ENCODE results near the gene NT5DC4.

The NT5DC4 gene

DNA sequence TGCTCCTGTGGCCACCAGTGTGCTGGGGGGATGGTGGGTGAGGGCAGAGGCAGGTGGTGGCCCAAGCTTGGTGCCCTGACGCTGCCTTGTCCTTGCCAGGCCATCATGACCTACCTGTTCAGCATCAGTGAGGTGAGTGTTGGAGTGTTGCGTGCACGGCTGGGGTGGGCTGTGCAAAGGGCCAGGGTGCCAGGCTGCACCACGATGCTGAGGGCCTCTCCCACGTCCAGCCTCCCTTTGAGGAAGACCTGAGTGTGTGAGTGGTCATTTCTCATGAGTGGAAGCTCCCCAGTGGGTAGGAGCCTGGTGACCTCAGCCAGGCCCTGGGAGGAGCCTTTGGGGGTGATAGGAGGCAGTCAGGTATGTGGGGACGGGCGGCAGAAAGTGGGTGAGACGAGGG is 3.2 kb downstream of the NT5DC4 start:
- Mint-ChIP-seq H3K27me3 (ENCODE audit: low read depth) (peaks cover 6% of the 10 kb centered on the region), H3K4me3 (no peak overlapping the region), H3K36me3 (ENCODE audit: low read depth) (no peaks in the 10 kb centered on the region), H3K4me1 (ENCODE audit: low read depth) (peaks cover 22% of the 10 kb centered on the region), H3K27ac (peak overlapping the region; percentile 31), H3K9me3 (no peaks in the 10 kb centered on the region)

- H3K27me3 Mint-ChIP-seq (ENCODE audit: low read depth) = peaks cover 4% of the 10 kb centered on the region
- no peaks in the 10 kb centered on the region for H3K9me3 Mint-ChIP-seq
- H3K36me3 Mint-ChIP-seq (ENCODE audit: low read depth) = no peaks in the 10 kb centered on the region
- H3K4me1 Mint-ChIP-seq (ENCODE audit: low read depth) = peaks cover 22% of the 10 kb centered on the region
- H3K4me3 Mint-ChIP-seq = no peak overlapping the region
- no peak overlapping the region for H3K27ac Mint-ChIP-seq
These were observed 4.0 kb downstream of the NT5DC4 start for GRCh38 chr2:112724591-112725525.

GRCh38 chr2:112725545-112726457 is 5.0 kb downstream of the NT5DC4 start:
- Mint-ChIP-seq H3K9me3 (no peaks in the 10 kb centered on the region), H3K27me3 (ENCODE audit: low read depth) (no peaks in the 10 kb centered on the region), H3K4me1 (ENCODE audit: low read depth) (peaks cover 22% of the 10 kb centered on the region), H3K36me3 (ENCODE audit: low read depth) (no peaks in the 10 kb centered on the region), H3K4me3 (no peak overlapping the region), H3K27ac (no peak overlapping the region)

GRCh38 chr2:112726487-112727190 is 5.8 kb downstream of the NT5DC4 start:
- Mint-ChIP-seq H3K36me3 (ENCODE audit: low read depth) (no peaks in the 10 kb centered on the region), H3K4me3 (no peak overlapping the region), H3K4me1 (ENCODE audit: low read depth) (peaks cover 22% of the 10 kb centered on the region), H3K27ac (peak overlapping the region; percentile 59), H3K27me3 (ENCODE audit: low read depth) (no peaks in the 10 kb centered on the region), H3K9me3 (no peaks in the 10 kb centered on the region)

GRCh38 chr2:112727276-112728028 is 6.6 kb downstream of the NT5DC4 start:
- no peak overlapping the region for H3K27ac Mint-ChIP-seq
- no peaks in the 10 kb centered on the region for H3K27me3 Mint-ChIP-seq (ENCODE audit: low read depth)
- no peak overlapping the region for H3K4me3 Mint-ChIP-seq
- peaks cover 21% of the 10 kb centered on the region for H3K4me1 Mint-ChIP-seq (ENCODE audit: low read depth)
- H3K36me3 Mint-ChIP-seq (ENCODE audit: low read depth) = no peaks in the 10 kb centered on the region
- no peaks in the 10 kb centered on the region for H3K9me3 Mint-ChIP-seq

DNA sequence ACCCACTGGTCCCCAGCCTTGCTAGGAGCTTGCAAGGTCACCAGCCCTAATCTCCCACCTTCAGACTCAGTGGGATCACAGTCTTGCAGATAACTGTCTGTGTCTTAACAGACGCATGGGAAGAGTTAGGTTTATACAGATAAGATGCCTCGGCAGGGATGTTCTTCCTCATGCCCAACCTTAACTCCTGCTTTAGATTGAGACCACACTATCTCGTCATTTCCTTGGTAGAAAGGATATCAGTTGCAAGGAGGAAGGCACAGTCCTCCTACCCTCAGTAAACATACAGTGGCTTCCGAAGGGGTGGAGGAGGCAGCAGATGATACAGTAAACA is 7.2 kb downstream of the NT5DC4 start:
- no peaks in the 10 kb centered on the region for H3K27me3 Mint-ChIP-seq (ENCODE audit: low read depth)
- H3K9me3 Mint-ChIP-seq = no peaks in the 10 kb centered on the region
- H3K4me3 Mint-ChIP-seq = no peak overlapping the region
- no peak overlapping the region for H3K27ac Mint-ChIP-seq
- peaks cover 20% of the 10 kb centered on the region for H3K4me1 Mint-ChIP-seq (ENCODE audit: low read depth)
- no peaks in the 10 kb centered on the region for H3K36me3 Mint-ChIP-seq (ENCODE audit: low read depth)

DNA sequence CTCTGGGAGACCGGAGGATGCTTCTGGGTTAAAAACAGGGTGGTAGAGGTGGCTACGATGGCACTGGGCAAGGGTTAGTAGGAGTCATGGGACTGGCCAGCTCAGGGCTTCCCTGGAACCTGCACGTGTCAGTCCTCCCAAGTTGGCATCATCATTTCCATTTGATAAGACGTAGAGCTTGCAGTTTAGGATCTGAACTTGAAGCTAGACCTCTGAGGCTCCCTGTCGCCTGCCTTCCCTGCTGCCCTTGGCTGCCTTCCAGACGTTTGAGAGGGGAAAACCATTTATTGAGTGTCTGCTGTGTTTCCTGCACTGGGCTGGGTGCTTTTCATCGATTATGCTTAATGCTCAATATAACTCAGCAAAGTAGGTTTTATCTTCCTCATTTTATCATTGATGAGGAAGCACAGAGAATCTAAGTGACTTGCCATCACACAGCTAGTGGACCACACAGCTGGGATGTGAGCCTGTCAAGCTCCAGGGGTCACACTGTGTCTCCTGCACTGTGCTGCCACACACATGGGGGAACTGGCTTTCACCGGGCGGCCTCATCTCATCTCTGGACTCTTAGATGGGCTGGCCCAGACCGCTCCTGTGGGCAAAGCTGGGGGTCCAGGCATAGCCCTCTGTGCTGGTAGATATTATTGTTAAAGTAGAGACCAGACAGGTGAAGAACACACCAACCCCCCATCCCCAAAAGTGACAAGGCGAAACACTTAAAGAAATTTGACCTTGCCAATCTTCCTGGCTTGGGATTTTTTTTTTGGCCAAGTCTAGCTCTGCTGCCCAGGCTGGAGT is 7.8 kb downstream of the NT5DC4 start:
- H3K27ac Mint-ChIP-seq = no peak overlapping the region
- H3K4me3 Mint-ChIP-seq = no peak overlapping the region
- H3K9me3 Mint-ChIP-seq = no peaks in the 10 kb centered on the region
- no peaks in the 10 kb centered on the region for H3K36me3 Mint-ChIP-seq (ENCODE audit: low read depth)
- H3K4me1 Mint-ChIP-seq (ENCODE audit: low read depth) = peaks cover 20% of the 10 kb centered on the region
- H3K27me3 Mint-ChIP-seq (ENCODE audit: low read depth) = no peaks in the 10 kb centered on the region

DNA sequence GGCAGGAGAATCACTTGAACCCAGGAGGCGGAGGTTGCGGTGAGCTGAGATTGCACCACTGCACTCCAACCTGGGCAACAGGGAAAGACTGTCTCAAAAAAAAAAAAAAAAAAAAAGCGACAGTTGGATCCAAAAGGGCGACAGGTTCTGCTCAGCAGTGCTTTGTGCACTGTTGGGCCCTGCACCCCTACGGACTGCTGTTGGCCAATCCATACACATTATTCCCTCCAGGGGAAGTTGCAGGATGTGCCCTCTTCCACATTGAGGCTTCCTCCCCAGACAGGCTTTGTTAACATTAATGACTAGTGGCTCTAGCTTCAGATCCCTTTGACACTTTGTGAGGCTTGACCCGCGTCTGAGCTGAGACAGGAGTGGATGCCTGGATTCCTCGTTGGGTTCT is 9.4 kb downstream of the NT5DC4 start:
- Mint-ChIP-seq H3K36me3 (ENCODE audit: low read depth) (no peaks in the 10 kb centered on the region), H3K27ac (no peak overlapping the region), H3K9me3 (no peaks in the 10 kb centered on the region), H3K4me1 (ENCODE audit: low read depth) (peaks cover 14% of the 10 kb centered on the region), H3K27me3 (ENCODE audit: low read depth) (no peaks in the 10 kb centered on the region), H3K4me3 (no peak overlapping the region)

DNA sequence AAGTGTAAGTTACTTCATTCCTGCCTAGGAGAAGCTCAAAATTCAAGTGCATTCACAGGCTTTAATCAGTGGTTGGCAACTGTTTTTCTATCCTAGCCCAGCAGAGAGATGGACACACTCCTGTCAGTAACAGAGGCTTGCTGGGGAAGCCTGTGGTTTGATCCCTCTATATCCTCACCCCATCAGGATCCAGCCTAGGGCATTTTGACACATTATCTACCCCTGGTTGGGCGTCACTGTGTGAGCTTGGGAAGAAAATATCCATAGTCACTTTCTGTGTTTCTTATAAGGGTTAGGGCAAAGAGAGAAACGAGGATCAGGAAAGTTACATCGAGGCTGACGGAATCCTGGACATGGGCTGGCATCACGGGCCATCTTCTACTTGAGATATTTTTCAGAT is 10.0 kb downstream of the NT5DC4 start:
- Mint-ChIP-seq H3K27ac (no peak overlapping the region), H3K4me1 (ENCODE audit: low read depth) (peaks cover 14% of the 10 kb centered on the region), H3K9me3 (no peaks in the 10 kb centered on the region), H3K36me3 (ENCODE audit: low read depth) (no peaks in the 10 kb centered on the region), H3K4me3 (no peak overlapping the region), H3K27me3 (ENCODE audit: low read depth) (no peaks in the 10 kb centered on the region)

GRCh38 chr2:112731479-112731878 is 10.7 kb downstream of the NT5DC4 start:
- H3K27me3 Mint-ChIP-seq (ENCODE audit: low read depth) = no peaks in the 10 kb centered on the region
- H3K4me1 Mint-ChIP-seq (ENCODE audit: low read depth) = peaks cover 12% of the 10 kb centered on the region
- H3K4me3 Mint-ChIP-seq = no peak overlapping the region
- no peak overlapping the region for H3K27ac Mint-ChIP-seq
- peaks cover 2% of the 10 kb centered on the region for H3K36me3 Mint-ChIP-seq (ENCODE audit: low read depth)
- H3K9me3 Mint-ChIP-seq = no peaks in the 10 kb centered on the region

GRCh38 chr2:112733456-112733855 is 12.6 kb downstream of the NT5DC4 start:
- Mint-ChIP-seq H3K27ac (no peak overlapping the region), H3K36me3 (ENCODE audit: low read depth) (peaks cover 12% of the 10 kb centered on the region), H3K4me1 (ENCODE audit: low read depth) (no peaks in the 10 kb centered on the region), H3K27me3 (ENCODE audit: low read depth) (no peaks in the 10 kb centered on the region), H3K9me3 (no peaks in the 10 kb centered on the region), H3K4me3 (no peak overlapping the region)

- no peak overlapping the region for H3K27ac Mint-ChIP-seq
- H3K4me3 Mint-ChIP-seq = no peak overlapping the region
- H3K4me1 Mint-ChIP-seq (ENCODE audit: low read depth) = no peaks in the 10 kb centered on the region
- no peaks in the 10 kb centered on the region for H3K27me3 Mint-ChIP-seq (ENCODE audit: low read depth)
- H3K9me3 Mint-ChIP-seq = no peaks in the 10 kb centered on the region
- peaks cover 12% of the 10 kb centered on the region for H3K36me3 Mint-ChIP-seq (ENCODE audit: low read depth)
These were observed 13.1 kb downstream of the NT5DC4 start for GRCh38 chr2:112733871-112734270.

GRCh38 chr2:112737542-112738232 is 16.9 kb downstream of the NT5DC4 start:
- Mint-ChIP-seq H3K27me3 (ENCODE audit: low read depth) (no peaks in the 10 kb centered on the region), H3K27ac (no peak overlapping the region), H3K36me3 (ENCODE audit: low read depth) (peaks cover 36% of the 10 kb centered on the region), H3K4me1 (ENCODE audit: low read depth) (no peaks in the 10 kb centered on the region), H3K9me3 (no peaks in the 10 kb centered on the region), H3K4me3 (no peak overlapping the region)
